Activated naive CD4-positive, alpha-beta T cell treated with anti-CD3 and anti-CD28 coated beads for 36 hours (primary cell): ENCODE results near the gene MTCL1. TPM values are rescaled to one million over a fixed set of nuclear protein-coding genes. Genes with fewer than 3 reads are reported as not detected.

Source experiments
- CTCF ChIA-PET: fragments of 350-600 bp; sonication (Branson Sonifier 250); formaldehyde crosslinking; loops from one replicate; lab custom pipeline; 2021; ENCODE audit warnings: antibody characterized with exemption; lab: Charles Lee
- DNase-seq: peaks from one replicate; pipeline ENCODE4 v3.0.0-alpha.2; 2020
- H3K27ac Mint-ChIP-seq: one replicate; pipeline ENCODE4 v1.8.0; 2021; ENCODE audit warnings: mild to moderate bottlenecking, mixed read lengths
- H3K27me3 Mint-ChIP-seq: one replicate; pipeline ENCODE4 v1.8.0; 2021; ENCODE audit warnings: low read depth, mixed read lengths
- H3K36me3 Mint-ChIP-seq: one replicate; pipeline ENCODE4 v1.8.0; 2021; ENCODE audit warnings: low read depth, mixed read lengths
- H3K4me1 Mint-ChIP-seq: one replicate; pipeline ENCODE4 v1.8.0; 2021; ENCODE audit warnings: low read depth, mixed read lengths
- H3K4me3 Mint-ChIP-seq: one replicate; pipeline ENCODE4 v1.8.0; 2021; ENCODE audit warnings: mild to moderate bottlenecking, moderate library complexity, mixed read lengths
- H3K9me3 Mint-ChIP-seq: one replicate; pipeline ENCODE4 v1.8.0; 2021; ENCODE audit warnings: mixed read lengths
- intact Hi-C: fragments of 100-400 bp; cut with micrococcal nuclease; formaldehyde crosslinking; loops from one replicate; pipeline ENCODE4 v1.15.1; 2023
- total RNA-seq, 2 experiments: library from RNA; stranded (reverse); gene quantifications; one replicate each; pipeline ENCODE4 v1.2.3, GENCODE V29; 2021

Gene MTCL1
- total RNA-seq, 2 experiments from 2014 or later = 0.15 to 0.31 TPM

DNA sequence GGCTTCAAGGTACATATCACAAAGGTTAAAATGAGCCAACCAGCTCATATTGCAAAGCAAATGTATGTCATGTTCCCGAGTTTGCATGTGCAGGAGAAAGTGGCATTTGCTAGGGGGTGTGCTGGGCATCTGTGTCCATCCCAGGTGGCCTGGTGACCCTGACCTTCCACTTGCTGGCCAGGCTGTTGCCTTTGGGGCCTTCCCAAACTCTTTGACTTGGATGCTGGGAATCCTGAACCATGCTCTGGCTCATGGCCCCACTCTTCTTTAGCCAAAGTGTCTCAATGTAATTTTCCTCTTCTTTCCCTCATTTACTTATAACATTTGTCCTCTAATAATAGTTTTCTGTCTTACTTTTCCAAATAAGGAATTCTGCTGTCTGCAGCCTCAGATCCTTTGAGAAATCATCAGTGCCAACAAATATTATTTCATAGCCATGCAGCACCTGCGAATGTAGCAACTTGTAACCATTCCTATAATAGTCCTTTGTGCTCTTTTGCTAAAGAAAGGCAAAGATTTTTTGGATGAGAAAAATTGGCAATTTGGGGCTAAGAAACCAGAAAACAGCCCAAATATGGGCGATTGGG is 64.2 kb downstream of the MTCL1 start:
- CTCF ChIA-PET = no interaction called here
- Mint-ChIP-seq H3K4me3 (no peak overlapping the region), H3K4me1 (no peaks in the 10 kb centered on the region), H3K27ac (no peak overlapping the region), H3K9me3 (no peaks in the 10 kb centered on the region), H3K36me3 (no peaks in the 10 kb centered on the region), H3K27me3 (no peaks in the 10 kb centered on the region)
- DNase-seq = no peak
- intact Hi-C loops = no loop called here

- Mint-ChIP-seq H3K36me3 (no peaks in the 10 kb centered on the region), H3K9me3 (no peaks in the 10 kb centered on the region), H3K4me1 (no peaks in the 10 kb centered on the region), H3K27ac (no peak overlapping the region), H3K4me3 (no peak overlapping the region), H3K27me3 (no peaks in the 10 kb centered on the region)
- no peak for DNase-seq
- intact Hi-C loops = no loop called here
- CTCF ChIA-PET = no interaction called here
Observed at GRCh38 chr18:8770657-8771056, 65.3 kb downstream of the MTCL1 start.

DNA sequence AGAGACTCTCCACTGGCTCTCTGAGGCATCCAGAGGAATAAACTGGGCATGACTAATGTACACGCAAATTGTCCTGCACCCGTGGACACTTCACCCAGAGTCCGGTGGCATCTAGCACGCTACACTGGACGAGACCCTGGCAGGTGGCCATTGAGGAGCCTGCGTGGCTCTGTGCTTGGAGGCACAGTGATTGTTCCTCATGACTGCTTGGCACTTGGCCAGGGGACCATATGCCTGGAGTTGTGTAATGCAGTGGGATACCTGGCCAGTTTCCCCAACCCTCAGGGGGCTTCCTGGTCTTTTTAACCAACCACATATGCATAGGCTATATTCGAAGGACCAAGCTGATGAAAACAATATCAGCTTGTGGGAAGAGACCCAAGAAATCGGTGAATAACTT is 66.6 kb downstream of the MTCL1 start:
- Mint-ChIP-seq H3K4me3 (no peak overlapping the region), H3K9me3 (no peaks in the 10 kb centered on the region), H3K27me3 (no peaks in the 10 kb centered on the region), H3K27ac (no peak overlapping the region), H3K36me3 (no peaks in the 10 kb centered on the region), H3K4me1 (no peaks in the 10 kb centered on the region)
- intact Hi-C loops = no loop called here
- CTCF ChIA-PET = no interaction called here
- no peak for DNase-seq

DNA sequence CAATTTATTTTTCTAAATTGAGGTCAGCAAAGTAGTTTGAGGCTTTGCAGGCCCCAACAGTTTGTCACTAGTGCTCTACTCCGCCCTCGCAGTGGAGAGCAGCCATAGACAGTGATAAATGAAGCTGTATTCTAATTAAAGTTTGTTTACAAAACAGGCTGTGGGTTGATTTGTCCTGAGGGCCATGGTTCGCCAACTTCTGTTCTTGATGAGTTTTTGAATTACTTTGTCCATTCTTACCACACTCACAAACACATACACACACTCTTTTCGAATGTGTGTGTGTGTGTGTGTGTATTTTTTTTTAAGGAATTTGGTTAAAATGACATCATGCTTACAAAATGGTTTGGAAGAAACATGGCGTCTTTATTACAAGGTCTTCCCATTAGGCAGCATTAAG is 68.6 kb downstream of the MTCL1 start:
- no peaks in the 10 kb centered on the region for H3K9me3 Mint-ChIP-seq
- H3K27me3 Mint-ChIP-seq = no peaks in the 10 kb centered on the region
- CTCF ChIA-PET = interaction anchor here (0.6 kb wide), 1 partner anchor 208 kb away, joined by 3 read pairs; no protein-coding TSS in a partner anchor
- intact Hi-C loops = no loop called here
- H3K27ac Mint-ChIP-seq = no peak overlapping the region
- no peaks in the 10 kb centered on the region for H3K4me1 Mint-ChIP-seq
- DNase-seq = no peak
- H3K36me3 Mint-ChIP-seq = no peaks in the 10 kb centered on the region
- no peak overlapping the region for H3K4me3 Mint-ChIP-seq

DNA sequence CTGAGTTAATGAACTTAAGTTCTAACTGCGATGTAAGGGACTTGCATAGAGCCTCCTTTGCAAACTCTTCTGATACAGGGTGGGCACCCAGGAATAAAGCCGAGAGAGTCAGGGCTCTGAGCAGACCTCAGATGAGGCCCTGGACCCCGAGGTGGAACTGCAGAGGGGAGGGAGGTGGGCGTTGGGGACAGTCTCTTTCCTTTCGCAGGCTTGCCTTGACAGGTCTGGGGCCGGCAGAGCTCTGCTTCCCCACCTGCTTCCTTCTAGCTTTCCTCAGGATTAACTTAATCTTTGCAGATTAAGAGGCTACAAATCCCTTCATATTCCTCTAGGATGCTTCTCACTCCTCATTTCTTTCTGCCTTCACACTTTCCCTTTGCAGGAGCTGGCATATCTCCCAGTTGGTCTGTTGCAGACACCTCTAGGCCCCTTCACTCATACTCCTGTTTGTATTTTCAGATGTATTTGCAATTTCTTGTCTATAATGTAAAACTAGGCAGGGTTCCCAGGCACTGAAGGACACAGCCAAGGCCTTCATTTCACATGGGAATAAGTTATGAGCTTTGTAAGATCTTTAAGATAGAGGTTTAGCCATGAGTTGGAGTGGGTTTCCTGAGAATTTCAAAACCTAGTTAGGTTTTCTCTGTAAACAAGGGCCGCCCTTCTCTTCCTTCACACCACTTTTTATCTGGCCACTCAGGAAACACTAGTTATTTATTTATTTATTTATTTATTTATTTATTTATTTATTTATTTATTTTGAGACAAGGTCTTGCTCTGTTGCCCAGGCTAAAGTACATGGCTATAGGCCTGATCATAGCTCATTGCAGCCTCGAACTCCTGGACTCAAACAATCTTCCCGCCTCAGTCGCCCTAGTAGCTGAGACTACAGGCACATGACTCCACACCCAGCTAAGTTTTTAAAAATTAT is 70.9 kb downstream of the MTCL1 start:
- no peaks in the 10 kb centered on the region for H3K27me3 Mint-ChIP-seq
- H3K4me3 Mint-ChIP-seq = no peak overlapping the region
- H3K9me3 Mint-ChIP-seq = no peaks in the 10 kb centered on the region
- no peak overlapping the region for H3K27ac Mint-ChIP-seq
- intact Hi-C loops = no loop called here
- DNase-seq = no peak
- no peaks in the 10 kb centered on the region for H3K36me3 Mint-ChIP-seq
- CTCF ChIA-PET = interaction anchor here (0.5 to 1.5 kb wide), 3 partner anchors 11 to 1331 kb away, joined by 3 to 5 read pairs (median 3); no protein-coding TSS in a partner anchor
- H3K4me1 Mint-ChIP-seq = no peaks in the 10 kb centered on the region

DNA sequence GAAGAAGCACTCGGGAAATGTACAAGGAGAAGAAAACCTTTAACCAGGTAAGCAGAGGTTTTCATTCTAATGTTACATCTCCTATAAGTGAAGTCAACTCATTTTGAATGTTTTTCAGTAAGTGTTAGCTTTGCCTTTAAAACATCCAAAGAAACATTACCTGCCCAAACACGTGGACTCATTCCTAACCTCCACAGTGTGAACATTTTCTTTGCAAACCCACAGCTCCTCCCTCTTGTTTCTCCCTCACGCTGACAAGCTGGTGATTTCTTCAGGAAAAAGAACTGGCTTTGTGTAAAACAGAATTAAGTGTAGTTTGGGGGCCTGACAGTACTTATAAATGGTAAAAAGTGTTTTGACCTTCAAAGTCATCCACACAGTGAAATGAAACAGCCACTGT is 72.5 kb downstream of the MTCL1 start:
- CTCF ChIA-PET = interaction anchor here (1.5 kb wide), 2 partner anchors 9 to 210 kb away, joined by 5 read pairs; no protein-coding TSS in a partner anchor
- no peaks in the 10 kb centered on the region for H3K36me3 Mint-ChIP-seq

DNA sequence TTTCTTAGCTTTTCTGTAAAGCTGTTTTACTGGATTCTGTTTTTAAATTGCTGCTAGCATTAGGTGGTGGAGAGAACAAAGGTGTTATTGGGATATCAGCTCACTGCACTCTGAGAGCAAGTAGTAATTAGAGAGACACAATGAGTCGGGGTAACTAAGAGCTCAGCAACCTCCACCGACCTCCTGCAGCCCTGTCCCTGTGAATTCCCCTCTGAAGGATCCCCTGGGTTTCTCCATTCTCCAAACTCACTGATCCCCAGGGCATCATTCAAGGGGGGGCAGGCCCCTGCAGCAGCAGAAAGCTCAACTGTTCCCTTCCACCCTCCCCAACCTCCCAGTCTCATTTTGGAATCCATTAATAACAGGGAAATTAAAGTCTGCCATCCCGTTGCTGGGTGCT is 73.0 kb downstream of the MTCL1 start:
- CTCF ChIA-PET = interaction anchor here (1.5 kb wide), 1 partner anchor 210 kb away, joined by 5 read pairs; no protein-coding TSS in a partner anchor
- H3K36me3 Mint-ChIP-seq = no peaks in the 10 kb centered on the region
- no peak overlapping the region for H3K27ac Mint-ChIP-seq
- no peak for DNase-seq
- no peaks in the 10 kb centered on the region for H3K27me3 Mint-ChIP-seq
- no peaks in the 10 kb centered on the region for H3K4me1 Mint-ChIP-seq
- no peak overlapping the region for H3K4me3 Mint-ChIP-seq
- H3K9me3 Mint-ChIP-seq = no peaks in the 10 kb centered on the region
- intact Hi-C loops = no loop called here

More for the DNA sequence above, 72.5 kb downstream of the MTCL1 start:
- DNase-seq = no peak
- no peak overlapping the region for H3K27ac Mint-ChIP-seq
- no peaks in the 10 kb centered on the region for H3K4me1 Mint-ChIP-seq
- no peaks in the 10 kb centered on the region for H3K9me3 Mint-ChIP-seq
- no peaks in the 10 kb centered on the region for H3K27me3 Mint-ChIP-seq
- H3K4me3 Mint-ChIP-seq = no peak overlapping the region
- intact Hi-C loops = no loop called here

- H3K36me3 Mint-ChIP-seq = no peaks in the 10 kb centered on the region
- CTCF ChIA-PET = no interaction called here
- intact Hi-C loops = no loop called here
Observed at GRCh38 chr18:8778824-8779223, 73.5 kb downstream of the MTCL1 start.

DNA sequence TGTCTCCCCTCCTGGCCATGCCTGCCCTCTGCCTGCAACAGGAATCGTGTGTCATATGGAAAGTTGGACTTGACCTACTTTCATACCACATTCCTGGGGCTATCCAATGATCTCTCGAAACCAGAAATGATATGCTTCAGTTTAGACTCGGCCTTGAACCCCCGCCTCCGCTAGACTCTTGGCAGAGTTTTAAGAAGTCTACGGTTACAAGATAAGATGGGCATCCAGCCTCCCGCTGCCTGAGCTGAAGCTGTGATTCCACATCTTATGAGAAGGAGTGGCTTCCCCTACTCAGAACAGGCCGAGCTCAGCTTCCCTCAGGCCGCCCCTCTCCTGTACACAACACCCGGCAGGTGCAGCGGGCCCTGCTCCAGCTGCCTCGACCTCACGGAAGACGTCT is 73.9 kb downstream of the MTCL1 start:
- CTCF ChIA-PET = no interaction called here
- H3K4me1 Mint-ChIP-seq = no peaks in the 10 kb centered on the region
- no peak overlapping the region for H3K4me3 Mint-ChIP-seq
- H3K27me3 Mint-ChIP-seq = no peaks in the 10 kb centered on the region
- no peaks in the 10 kb centered on the region for H3K36me3 Mint-ChIP-seq
- H3K27ac Mint-ChIP-seq = no peak overlapping the region
- intact Hi-C loops = no loop called here
- DNase-seq = no peak
- no peaks in the 10 kb centered on the region for H3K9me3 Mint-ChIP-seq

More at GRCh38 chr18:8778824-8779223, 73.5 kb downstream of the MTCL1 start:
- no peak overlapping the region for H3K27ac Mint-ChIP-seq
- H3K27me3 Mint-ChIP-seq = no peaks in the 10 kb centered on the region
- H3K4me3 Mint-ChIP-seq = no peak overlapping the region
- no peak for DNase-seq
- H3K9me3 Mint-ChIP-seq = no peaks in the 10 kb centered on the region
- H3K4me1 Mint-ChIP-seq = no peaks in the 10 kb centered on the region

DNA sequence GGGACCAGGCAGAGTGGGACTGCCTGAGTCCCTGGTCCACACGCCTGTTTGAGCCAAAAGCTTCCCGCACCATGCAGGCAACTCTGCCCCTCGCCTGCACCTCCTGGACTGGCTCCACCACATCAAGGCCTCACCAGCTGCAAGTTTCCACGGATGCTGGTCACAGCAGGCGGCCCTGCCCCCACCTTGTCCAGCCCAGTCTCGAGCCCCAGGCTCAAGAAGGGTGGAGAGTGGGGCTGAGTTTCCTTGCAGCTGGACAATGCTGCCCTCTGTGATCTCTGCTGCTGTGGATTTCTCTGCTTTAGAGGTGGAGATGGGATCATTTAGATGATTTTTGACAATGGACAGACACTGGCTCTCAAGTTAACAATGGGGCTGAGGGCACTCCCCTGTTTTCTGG is 74.9 kb downstream of the MTCL1 start:
- no peaks in the 10 kb centered on the region for H3K9me3 Mint-ChIP-seq
- H3K27ac Mint-ChIP-seq = no peak overlapping the region
- H3K4me3 Mint-ChIP-seq = no peak overlapping the region
- no peaks in the 10 kb centered on the region for H3K36me3 Mint-ChIP-seq
- intact Hi-C loops = no loop called here
- H3K4me1 Mint-ChIP-seq = no peaks in the 10 kb centered on the region
- DNase-seq = no peak
- CTCF ChIA-PET = no interaction called here
- H3K27me3 Mint-ChIP-seq = no peaks in the 10 kb centered on the region

DNA sequence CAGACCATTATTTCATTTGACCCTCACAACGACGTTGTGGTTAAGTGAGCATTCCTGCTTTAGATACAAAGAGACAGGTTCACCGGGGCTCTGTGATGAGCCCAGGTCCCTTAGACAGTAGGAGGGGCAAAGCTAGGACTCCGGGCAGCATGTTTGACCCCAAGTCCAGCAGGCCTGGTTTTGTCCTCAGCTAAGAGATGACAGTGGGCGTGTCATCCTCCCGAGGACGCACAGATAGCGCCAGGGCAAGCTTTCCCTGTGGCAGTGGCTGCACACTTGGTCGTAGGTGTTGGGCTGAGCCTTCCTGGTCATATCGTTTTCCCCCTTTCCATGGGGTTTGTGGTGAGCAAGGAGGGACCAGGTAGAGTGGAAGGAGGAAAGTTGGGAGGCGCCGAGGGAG is 76.3 kb downstream of the MTCL1 start:
- Mint-ChIP-seq H3K9me3 (no peaks in the 10 kb centered on the region), H3K4me3 (no peak overlapping the region), H3K36me3 (no peaks in the 10 kb centered on the region), H3K27me3 (no peaks in the 10 kb centered on the region), H3K4me1 (peaks cover 5% of the 10 kb centered on the region), H3K27ac (no peak overlapping the region)
- CTCF ChIA-PET = no interaction called here
- DNase-seq = no peak
- intact Hi-C loops = no loop called here

DNA sequence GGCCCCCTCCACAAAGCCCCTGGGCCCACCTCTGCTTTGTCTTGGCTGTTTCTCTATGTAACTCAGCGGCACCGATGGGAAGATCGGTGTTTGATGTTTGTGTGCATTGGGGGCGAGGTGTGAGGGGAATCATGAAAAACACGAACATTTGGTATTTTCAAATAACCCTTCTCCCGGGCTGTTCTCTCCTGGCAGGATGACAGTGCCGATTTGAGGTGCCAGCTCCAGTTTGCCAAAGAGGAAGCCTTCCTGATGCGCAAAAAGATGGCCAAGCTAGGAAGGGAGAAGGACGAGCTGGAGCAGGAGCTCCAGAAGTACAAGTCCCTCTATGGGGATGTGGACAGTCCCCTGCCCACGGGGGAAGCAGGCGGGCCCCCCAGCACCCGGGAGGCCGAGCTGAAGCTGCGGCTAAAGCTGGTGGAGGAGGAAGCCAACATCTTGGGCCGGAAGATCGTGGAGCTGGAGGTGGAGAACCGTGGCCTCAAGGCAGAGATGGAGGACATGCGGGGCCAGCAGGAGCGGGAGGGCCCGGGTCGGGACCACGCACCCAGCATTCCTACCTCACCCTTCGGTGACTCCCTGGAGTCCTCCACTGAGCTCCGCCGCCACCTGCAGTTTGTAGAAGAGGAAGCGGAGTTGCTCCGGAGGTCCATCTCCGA is 78.1 kb downstream of the MTCL1 start:
- DNase-seq = no peak
- no peak overlapping the region for H3K4me3 Mint-ChIP-seq
- H3K4me1 Mint-ChIP-seq = peaks cover 9% of the 10 kb centered on the region
- no peak overlapping the region for H3K27ac Mint-ChIP-seq
- no peaks in the 10 kb centered on the region for H3K36me3 Mint-ChIP-seq
- intact Hi-C loops = no loop called here
- no peaks in the 10 kb centered on the region for H3K27me3 Mint-ChIP-seq
- no peaks in the 10 kb centered on the region for H3K9me3 Mint-ChIP-seq
- CTCF ChIA-PET = interaction anchor here (1.1 kb wide), 1 partner anchor 204 kb away, joined by 3 read pairs; no protein-coding TSS in a partner anchor
